H9 (cell line): ENCODE measurements around the gene MIPEP. TPM values are rescaled to one million over a fixed set of nuclear protein-coding genes. Genes with fewer than 3 reads are reported as not detected.

ENCODE experiments used
- DNase-seq: peaks from one replicate; pipeline ENCODE4 v3.0.0-alpha.2; 2017
- H2AFZ ChIP-seq: one replicate; pipeline ENCODE4 v1.6.1; 2013; ENCODE audit warnings: mild to moderate bottlenecking, low read length, control low read depth, moderate library complexity
- H2AK5ac ChIP-seq: 2 replicates; pipeline ENCODE4 v1.6.1; 2013; ENCODE audit warnings: low read length, control low read depth, mixed read lengths; ENCODE audit not compliant: insufficient read length
- H2BK120ac ChIP-seq: one replicate; pipeline ENCODE4 v1.6.1; 2013; ENCODE audit warnings: low read depth, mild to moderate bottlenecking, low read length, control low read depth, inconsistent platforms; ENCODE audit not compliant: poor library complexity, severe bottlenecking
- H2BK12ac ChIP-seq: 2 replicates; pipeline ENCODE4 v1.6.1; 2013; ENCODE audit warnings: low read length, control low read depth, mixed read lengths, low read depth; ENCODE audit not compliant: insufficient read length
- H2BK15ac ChIP-seq: 2 replicates; pipeline ENCODE4 v1.6.1; 2013; ENCODE audit warnings: low read depth, low read length, control low read depth
- H2BK20ac ChIP-seq: one replicate; pipeline ENCODE4 v1.6.1; 2013; ENCODE audit warnings: low read depth, mild to moderate bottlenecking, low read length, control low read depth, inconsistent platforms; ENCODE audit not compliant: poor library complexity, severe bottlenecking
- H2BK5ac ChIP-seq: 2 replicates; pipeline ENCODE4 v1.6.1; 2013; ENCODE audit warnings: low read length, control low read depth, mixed read lengths; ENCODE audit not compliant: insufficient read length
- H3K14ac ChIP-seq: 2 replicates; pipeline ENCODE4 v1.6.1; 2013; ENCODE audit warnings: low read length, control low read depth; ENCODE audit not compliant: insufficient read depth
- H3K18ac ChIP-seq: 2 replicates; pipeline ENCODE4 v1.6.1; 2013; ENCODE audit warnings: low read depth, mild to moderate bottlenecking, mixed read lengths, low read length, control low read depth; ENCODE audit not compliant: insufficient read length
- H3K23ac ChIP-seq: 2 replicates; pipeline ENCODE4 v1.6.1; 2013; ENCODE audit warnings: low read length, control low read depth, mixed read lengths, low read depth; ENCODE audit not compliant: insufficient read length
- H3K23me2 ChIP-seq: 2 replicates; pipeline ENCODE4 v1.6.1; 2013; ENCODE audit warnings: low read depth, mild to moderate bottlenecking, mixed read lengths, low read length, control low read depth; ENCODE audit not compliant: insufficient read length, poor library complexity, severe bottlenecking
- H3K27ac ChIP-seq: 2 replicates; pipeline ENCODE4 v1.5.1; 2013; ENCODE audit warnings: low read length, control low read depth, mixed read lengths, low read depth; ENCODE audit not compliant: insufficient read length
- H3K27me3 ChIP-seq: 2 replicates; pipeline ENCODE4 v1.6.1; 2013; ENCODE audit warnings: low read length, control low read depth, inconsistent platforms; ENCODE audit not compliant: insufficient read depth
- H3K4ac ChIP-seq: 2 replicates; pipeline ENCODE4 v1.6.1; 2013; ENCODE audit warnings: low read depth, mild to moderate bottlenecking, control low read depth, inconsistent platforms, low read length, moderate library complexity
- H3K4me1 ChIP-seq: 2 replicates; pipeline ENCODE4 v1.6.1; 2013; ENCODE audit warnings: low read length, control low read depth, inconsistent platforms; ENCODE audit not compliant: insufficient read depth
- H3K4me2 ChIP-seq: 2 replicates; pipeline ENCODE4 v1.6.1; 2013; ENCODE audit warnings: low read length, control low read depth, mixed read lengths; ENCODE audit not compliant: insufficient read length, insufficient read depth
- H3K56ac ChIP-seq: 2 replicates; pipeline ENCODE4 v1.6.1; 2013; ENCODE audit warnings: low read depth, mild to moderate bottlenecking, mixed read lengths, low read length, control low read depth; ENCODE audit not compliant: insufficient read length
- H3K79me1 ChIP-seq: 2 replicates; pipeline ENCODE4 v1.6.1; 2013; ENCODE audit warnings: low read depth, mild to moderate bottlenecking, moderate library complexity, low read length, control low read depth, inconsistent platforms; ENCODE audit not compliant: insufficient read depth, poor library complexity, severe bottlenecking
- H3K79me2 ChIP-seq: 2 replicates; pipeline ENCODE4 v1.6.1; 2013; ENCODE audit warnings: low read length, control low read depth, inconsistent platforms; ENCODE audit not compliant: insufficient read depth
- H3K9ac ChIP-seq: 2 replicates; pipeline ENCODE4 v1.6.1; 2013; ENCODE audit warnings: low read length, control low read depth, mixed read lengths; ENCODE audit not compliant: insufficient read length; ENCODE audit errors: extremely low read depth
- H3K9me3 ChIP-seq: one replicate; pipeline ENCODE4 v1.6.1; 2013; ENCODE audit warnings: low read depth, low read length, inconsistent platforms; ENCODE audit not compliant: control insufficient read depth
- H3T11ph ChIP-seq: one replicate; pipeline ENCODE4 v1.6.1; 2013; ENCODE audit warnings: mild to moderate bottlenecking, low read length, control low read depth, inconsistent platforms
- H4K20me1 ChIP-seq: one replicate; pipeline ENCODE4 v1.6.1; 2013; ENCODE audit not compliant: control insufficient read depth, insufficient read length, insufficient read depth
- H4K5ac ChIP-seq: 2 replicates; pipeline ENCODE4 v1.6.1; 2013; ENCODE audit warnings: low read depth, mild to moderate bottlenecking, mixed read lengths, low read length, control low read depth; ENCODE audit not compliant: insufficient read length
- H4K8ac ChIP-seq: replicated peaks from 2 replicates; pipeline ENCODE4 v1.6.1; 2013; ENCODE audit warnings: low read length, control low read depth, mixed read lengths, low read depth; ENCODE audit not compliant: insufficient read length
- H4K91ac ChIP-seq: 2 replicates; pipeline ENCODE4 v1.6.1; 2013; ENCODE audit warnings: low read depth, mild to moderate bottlenecking, moderate library complexity, mixed read lengths, low read length, control low read depth; ENCODE audit not compliant: insufficient read length
- H3K27ac Mint-ChIP-seq, 3 experiments: 2 replicates in 2 of 3; 3 replicates in 1 of 3; pipeline ENCODE4 v1.8.0; 2020 to 2021; ENCODE audit warnings: mixed read lengths in 3 of 3, mild to moderate bottlenecking in 1 of 3, moderate library complexity in 1 of 3
- H3K27me3 Mint-ChIP-seq: 2 replicates; pipeline ENCODE4 v1.8.0; 2021; ENCODE audit warnings: low read depth, mild to moderate bottlenecking, moderate library complexity, mixed read lengths
- H3K36me3 Mint-ChIP-seq, 3 experiments: 2 replicates in 2 of 3; 3 replicates in 1 of 3; pipeline ENCODE4 v1.8.0; 2020 to 2021; ENCODE audit warnings: low read depth in 3 of 3, mixed read lengths in 3 of 3; ENCODE audit not compliant: insufficient read depth in 1 of 3
- H3K4me1 Mint-ChIP-seq, 2 experiments: 2 replicates each; pipeline ENCODE4 v1.8.0; 2020; ENCODE audit warnings: mixed read lengths in 2 of 2
- H3K4me3 Mint-ChIP-seq, 2 experiments: 2 replicates in 1 of 2; 3 replicates in 1 of 2; pipeline ENCODE4 v1.8.0; 2020 to 2021; ENCODE audit warnings: mild to moderate bottlenecking in 2 of 2, mixed read lengths in 2 of 2, moderate library complexity in 1 of 2
- H3K9me3 Mint-ChIP-seq, 2 experiments: 2 replicates in 1 of 2; 3 replicates in 1 of 2; pipeline ENCODE4 v1.8.0; 2020; ENCODE audit warnings: mild to moderate bottlenecking in 2 of 2, mixed read lengths in 2 of 2, moderate library complexity in 1 of 2
- WGBS: extraction: QIAGEN DNeasy Blood & Tissue Kit; methylation state at CpG from one replicate; pipeline ENCODE4 v1.1.7; 2013; ENCODE audit warnings: missing lambda C conversion rate, low lambda C conversion rate, mixed read lengths; ENCODE audit not compliant: insufficient read length; ENCODE audit errors: extremely low coverage; 5-methylcytosine and 5-hydroxymethylcytosine counted together
- total RNA-seq: library from RNA; stranded (reverse); gene quantifications from 2 replicates; pipeline ENCODE4 v1.2.1, GENCODE V29; 2021
- TF ChIP-seq, protein P1 (sequence below): fragments of 200-600 bp; sonication (generic); conservative IDR thresholded peaks from 3 replicates; pipeline ENCODE4 v1.8.0; 2021; ENCODE audit warnings: antibody characterized with exemption, mild to moderate bottlenecking

MIPEP gene
- total RNA-seq, 1 experiment from 2014 or later, result 18.5 TPM

DNA sequence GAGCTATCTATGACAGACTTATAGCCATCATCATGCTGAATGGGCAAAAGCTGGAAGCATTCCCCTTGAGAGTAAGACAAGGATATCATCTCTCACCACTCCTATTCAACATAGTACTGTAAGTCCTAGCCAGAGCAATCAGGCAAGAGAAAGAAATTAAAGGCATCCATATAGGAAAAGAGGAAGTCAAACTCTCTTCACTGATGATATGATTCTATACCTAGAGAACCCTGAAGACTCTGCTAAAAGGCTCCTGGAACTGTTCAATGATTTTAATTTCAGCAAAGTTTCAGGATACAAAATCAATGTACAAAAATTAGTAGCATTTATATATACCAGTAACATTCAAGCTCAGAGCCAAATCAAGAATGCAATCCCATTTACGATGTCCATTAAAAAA is 29.8 kb upstream of the MIPEP start:
- Histone ChIP-seq H3K79me1 (no peaks in the 10 kb centered on the region), H2BK5ac (no peak overlapping the region), H2AK5ac (no peak overlapping the region), H2BK15ac (no peak overlapping the region), H2BK120ac (no peak overlapping the region), H3K23ac (no peak overlapping the region), H3K4me2 (no peak overlapping the region), H3K27me3 (no peaks in the 10 kb centered on the region), H3K79me2 (no peaks in the 10 kb centered on the region), H3K4ac (no peak overlapping the region), H4K20me1 (no peaks in the 10 kb centered on the region), H3K4me1 (peaks cover 3% of the 10 kb centered on the region; the same call in 1 of the 2 replicates), H3K23me2 (no peaks in the 10 kb centered on the region), H2BK12ac (no peak overlapping the region), H3K27ac (no peak overlapping the region), H4K8ac (no peak overlapping the region), H3K9me3 (no peaks in the 10 kb centered on the region), H3K14ac (no peak overlapping the region), H2BK20ac (no peak overlapping the region), H4K91ac (no peak overlapping the region), H3K56ac (no peak overlapping the region), H2AFZ (no peak overlapping the region), H3K18ac (no peak overlapping the region), H4K5ac (no peak overlapping the region), H3K9ac (no peak overlapping the region), H3T11ph (no peak overlapping the region)
- TF ChIP-seq, protein P1, sequence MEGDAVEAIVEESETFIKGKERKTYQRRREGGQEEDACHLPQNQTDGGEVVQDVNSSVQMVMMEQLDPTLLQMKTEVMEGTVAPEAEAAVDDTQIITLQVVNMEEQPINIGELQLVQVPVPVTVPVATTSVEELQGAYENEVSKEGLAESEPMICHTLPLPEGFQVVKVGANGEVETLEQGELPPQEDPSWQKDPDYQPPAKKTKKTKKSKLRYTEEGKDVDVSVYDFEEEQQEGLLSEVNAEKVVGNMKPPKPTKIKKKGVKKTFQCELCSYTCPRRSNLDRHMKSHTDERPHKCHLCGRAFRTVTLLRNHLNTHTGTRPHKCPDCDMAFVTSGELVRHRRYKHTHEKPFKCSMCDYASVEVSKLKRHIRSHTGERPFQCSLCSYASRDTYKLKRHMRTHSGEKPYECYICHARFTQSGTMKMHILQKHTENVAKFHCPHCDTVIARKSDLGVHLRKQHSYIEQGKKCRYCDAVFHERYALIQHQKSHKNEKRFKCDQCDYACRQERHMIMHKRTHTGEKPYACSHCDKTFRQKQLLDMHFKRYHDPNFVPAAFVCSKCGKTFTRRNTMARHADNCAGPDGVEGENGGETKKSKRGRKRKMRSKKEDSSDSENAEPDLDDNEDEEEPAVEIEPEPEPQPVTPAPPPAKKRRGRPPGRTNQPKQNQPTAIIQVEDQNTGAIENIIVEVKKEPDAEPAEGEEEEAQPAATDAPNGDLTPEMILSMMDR, result no peak
- no peak for DNase-seq
- H3K4me1 Mint-ChIP-seq, result peaks cover 16 to 17% of the 10 kb centered on the region in 2 experiments
- H3K27me3 Mint-ChIP-seq, result no peaks in the 10 kb centered on the region
- peaks cover 0 to 2% of the 10 kb centered on the region in 2 experiments; a peak in 2 of 5 replicates for H3K9me3 Mint-ChIP-seq
- no peak overlapping the region for H3K27ac Mint-ChIP-seq
- no CpG with 5 or more reads among the region's 1 CpG for WGBS
- H3K4me3 Mint-ChIP-seq, result no peak overlapping the region
- H3K36me3 Mint-ChIP-seq, result peaks cover 0 to 4% (median 0%) of the 10 kb centered on the region in 3 experiments; a peak in 2 of 7 replicates
